ENCODE results near the gene ST13. TPM values are rescaled to one million over a fixed set of nuclear protein-coding genes. Genes with fewer than 3 reads are reported as not detected.

ST13 gene
- total RNA-seq, 1 donor from 2014 or later = 143 TPM

- Histone ChIP-seq H3K4me1 (peaks cover 49% of the 10 kb centered on the region), H3K36me3 (peaks cover 0 to 7% of the 10 kb centered on the region in 2 donors), H3K9me3 (no peaks in the 10 kb centered on the region), H3K4me3 (peak overlapping the region; percentile 84 to 87), H3K27ac (peak overlapping the region; percentile 100), H3K27me3 (no peaks in the 10 kb centered on the region)
- intact Hi-C loops (cut with DNase I) = no loop called here
- DNase-seq (ENCODE audit: extremely low spot score in 2 of 2) = no peak
- TF ChIP-seq, protein P1, sequence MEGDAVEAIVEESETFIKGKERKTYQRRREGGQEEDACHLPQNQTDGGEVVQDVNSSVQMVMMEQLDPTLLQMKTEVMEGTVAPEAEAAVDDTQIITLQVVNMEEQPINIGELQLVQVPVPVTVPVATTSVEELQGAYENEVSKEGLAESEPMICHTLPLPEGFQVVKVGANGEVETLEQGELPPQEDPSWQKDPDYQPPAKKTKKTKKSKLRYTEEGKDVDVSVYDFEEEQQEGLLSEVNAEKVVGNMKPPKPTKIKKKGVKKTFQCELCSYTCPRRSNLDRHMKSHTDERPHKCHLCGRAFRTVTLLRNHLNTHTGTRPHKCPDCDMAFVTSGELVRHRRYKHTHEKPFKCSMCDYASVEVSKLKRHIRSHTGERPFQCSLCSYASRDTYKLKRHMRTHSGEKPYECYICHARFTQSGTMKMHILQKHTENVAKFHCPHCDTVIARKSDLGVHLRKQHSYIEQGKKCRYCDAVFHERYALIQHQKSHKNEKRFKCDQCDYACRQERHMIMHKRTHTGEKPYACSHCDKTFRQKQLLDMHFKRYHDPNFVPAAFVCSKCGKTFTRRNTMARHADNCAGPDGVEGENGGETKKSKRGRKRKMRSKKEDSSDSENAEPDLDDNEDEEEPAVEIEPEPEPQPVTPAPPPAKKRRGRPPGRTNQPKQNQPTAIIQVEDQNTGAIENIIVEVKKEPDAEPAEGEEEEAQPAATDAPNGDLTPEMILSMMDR (IDR thresholded peaks at IDR 0.05) = no peak
- no peak for TF ChIP-seq POLR2AphosphoS5 (IDR thresholded peaks at IDR 0.05; ENCODE audit: insufficient read depth in 1 of 2, low read depth in 1 of 2)
- TF ChIP-seq POLR2A (IDR thresholded peaks at IDR 0.05) = no peak
These were observed 943 bp upstream of the ST13 start for GRCh38 chr22:40857309-40857855.

DNA sequence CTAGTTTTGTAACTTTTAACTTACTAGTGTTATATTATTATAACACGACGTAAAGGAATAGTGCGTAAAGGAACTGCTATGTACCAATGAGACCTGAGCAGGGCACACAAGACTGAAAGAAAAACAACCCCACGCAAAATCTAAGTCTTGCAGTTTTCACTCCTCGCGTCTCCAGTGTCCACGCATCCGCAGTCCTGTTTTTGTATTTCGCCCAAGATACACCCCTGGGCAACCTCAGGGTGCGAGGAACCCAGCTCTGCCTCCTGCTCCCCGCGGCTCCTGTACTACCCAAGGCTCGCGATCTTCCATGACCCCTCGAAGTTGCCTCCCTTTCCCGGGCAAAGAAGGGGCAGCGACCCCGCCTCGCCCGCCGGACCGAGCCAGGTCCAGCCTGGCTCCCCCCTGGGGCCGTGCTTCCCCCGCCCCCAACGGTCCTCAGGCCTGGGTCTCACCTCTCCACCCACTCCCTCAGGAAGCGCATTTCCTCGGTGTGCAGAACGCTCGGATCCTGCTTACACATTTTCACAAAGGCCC is 393 bp downstream of the ST13 start:
- Histone ChIP-seq H3K27ac (peak overlapping the region; percentile 100), H3K36me3 (no peaks in the 10 kb centered on the region), H3K27me3 (no peaks in the 10 kb centered on the region), H3K9me3 (no peaks in the 10 kb centered on the region), H3K4me1 (peaks cover 63% of the 10 kb centered on the region), H3K4me3 (peak overlapping the region; percentile 84 to 87)
- DNase-seq (ENCODE audit: extremely low spot score in 2 of 2) = peak in 1 of 2 donors; percentile 87
- intact Hi-C loops (cut with DNase I) = no loop called here
- TF ChIP-seq, protein P1 (IDR thresholded peaks at IDR 0.05) = no peak
- TF ChIP-seq POLR2A (IDR thresholded peaks at IDR 0.05) (no peak), POLR2AphosphoS5 (IDR thresholded peaks at IDR 0.05; ENCODE audit: insufficient read depth in 1 of 2, low read depth in 1 of 2) (no peak)

GRCh38 chr22:40855071-40855978 is 1.1 kb downstream of the ST13 start:
- H3K9me3 ChIP-seq = no peaks in the 10 kb centered on the region
- H3K4me1 ChIP-seq = peaks cover 70% of the 10 kb centered on the region
- intact Hi-C loops (cut with DNase I) = no loop called here
- no peaks in the 10 kb centered on the region for H3K36me3 ChIP-seq
- peak overlapping the region; percentile 84 to 87 for H3K4me3 ChIP-seq
- no peak for DNase-seq (ENCODE audit: extremely low spot score in 2 of 2)
- H3K27ac ChIP-seq = peak overlapping the region; percentile 100
- no peaks in the 10 kb centered on the region for H3K27me3 ChIP-seq
- TF ChIP-seq, protein P1 (IDR thresholded peaks at IDR 0.05) = no peak
- TF ChIP-seq POLR2A (IDR thresholded peaks at IDR 0.05) (no peak), POLR2AphosphoS5 (IDR thresholded peaks at IDR 0.05; ENCODE audit: insufficient read depth in 1 of 2, low read depth in 1 of 2) (no peak)

DNA sequence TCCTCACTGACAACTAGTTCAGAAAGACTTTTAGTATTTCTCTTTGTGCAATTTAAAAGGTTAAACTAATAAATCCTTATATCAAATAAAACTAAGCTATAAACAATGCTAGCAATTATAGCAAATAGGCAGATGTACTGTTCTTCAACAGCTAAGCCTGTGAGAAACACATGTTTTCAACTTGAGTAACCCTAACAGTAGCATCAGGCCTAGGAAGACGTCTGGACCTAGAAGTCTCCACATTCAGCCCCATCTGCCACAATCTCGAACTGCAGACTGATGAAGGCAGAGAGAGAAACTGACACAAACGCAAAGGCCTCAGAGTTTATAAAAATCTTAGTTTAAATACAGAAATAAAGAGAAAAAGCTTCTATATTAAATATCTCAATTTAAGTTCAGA is 2.5 kb downstream of the ST13 start:
- peak overlapping the region; percentile 84 to 87 for H3K4me3 ChIP-seq
- intact Hi-C loops (cut with DNase I) = no loop called here

More for the DNA sequence above, 2.5 kb downstream of the ST13 start:
- peaks cover 0 to 13% of the 10 kb centered on the region in 2 donors for H3K36me3 ChIP-seq
- H3K27ac ChIP-seq = peak overlapping the region; percentile 100
- peaks cover 70% of the 10 kb centered on the region for H3K4me1 ChIP-seq
- DNase-seq (ENCODE audit: extremely low spot score in 2 of 2) = no peak
- no peaks in the 10 kb centered on the region for H3K27me3 ChIP-seq
- TF ChIP-seq POLR2AphosphoS5 (IDR thresholded peaks at IDR 0.05; ENCODE audit: insufficient read depth in 1 of 2, low read depth in 1 of 2) (no peak), POLR2A (IDR thresholded peaks at IDR 0.05) (no peak)
- TF ChIP-seq, protein P1 (IDR thresholded peaks at IDR 0.05) = no peak
- H3K9me3 ChIP-seq = no peaks in the 10 kb centered on the region

All from vagina (tissue), 2 donors.